Measurements from ENCODE around the gene EPS8.

GRCh38 chr12:15701206-15701605 lies 88.0 kb downstream of the EPS8 start:
- no peak for TF ChIP-seq POLR2A (IDR thresholded peaks at IDR 0.05)
- TF ChIP-seq, protein P1, sequence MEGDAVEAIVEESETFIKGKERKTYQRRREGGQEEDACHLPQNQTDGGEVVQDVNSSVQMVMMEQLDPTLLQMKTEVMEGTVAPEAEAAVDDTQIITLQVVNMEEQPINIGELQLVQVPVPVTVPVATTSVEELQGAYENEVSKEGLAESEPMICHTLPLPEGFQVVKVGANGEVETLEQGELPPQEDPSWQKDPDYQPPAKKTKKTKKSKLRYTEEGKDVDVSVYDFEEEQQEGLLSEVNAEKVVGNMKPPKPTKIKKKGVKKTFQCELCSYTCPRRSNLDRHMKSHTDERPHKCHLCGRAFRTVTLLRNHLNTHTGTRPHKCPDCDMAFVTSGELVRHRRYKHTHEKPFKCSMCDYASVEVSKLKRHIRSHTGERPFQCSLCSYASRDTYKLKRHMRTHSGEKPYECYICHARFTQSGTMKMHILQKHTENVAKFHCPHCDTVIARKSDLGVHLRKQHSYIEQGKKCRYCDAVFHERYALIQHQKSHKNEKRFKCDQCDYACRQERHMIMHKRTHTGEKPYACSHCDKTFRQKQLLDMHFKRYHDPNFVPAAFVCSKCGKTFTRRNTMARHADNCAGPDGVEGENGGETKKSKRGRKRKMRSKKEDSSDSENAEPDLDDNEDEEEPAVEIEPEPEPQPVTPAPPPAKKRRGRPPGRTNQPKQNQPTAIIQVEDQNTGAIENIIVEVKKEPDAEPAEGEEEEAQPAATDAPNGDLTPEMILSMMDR (IDR thresholded peaks at IDR 0.05) = no peak
- no peak for TF ChIP-seq POLR2AphosphoS5 (IDR thresholded peaks at IDR 0.05; ENCODE audit: insufficient read depth in 1 of 2, low read depth in 1 of 2)

All from vagina (tissue), 2 donors.